ENCODE measurements around the gene PSMD9.
"Not testable (repeated sequence)": the region's sequence is repeated elsewhere in the genome, so short reads cannot be mapped to it uniquely, and the experiment has no call there.

Gene PSMD9

GRCh38 chr12:121873216-121873569 lies 15.4 kb upstream of the PSMD9 start:
- DNase-seq (ENCODE audit: low spot score): no peak

- no peak for DNase-seq (ENCODE audit: low spot score)
Observed at GRCh38 chr12:121874071-121874470, 14.5 kb upstream of the PSMD9 start.

GRCh38 chr12:121875582-121875981 lies 13.0 kb upstream of the PSMD9 start:
- DNase-seq (ENCODE audit: low spot score): no peak

- DNase-seq (ENCODE audit: low spot score): not testable (repeated sequence)
Observed at GRCh38 chr12:121876080-121876447, 12.5 kb upstream of the PSMD9 start.

GRCh38 chr12:121883315-121883660 lies 5.3 kb upstream of the PSMD9 start:
- DNase-seq (ENCODE audit: low spot score): no peak

GRCh38 chr12:121885129-121885528 lies 3.5 kb upstream of the PSMD9 start:
- DNase-seq (ENCODE audit: low spot score): not testable (repeated sequence)

GRCh38 chr12:121888083-121888477 lies 510 bp upstream of the PSMD9 start:
- no peak for DNase-seq (ENCODE audit: low spot score)

- no peak for DNase-seq (ENCODE audit: low spot score)
Observed at GRCh38 chr12:121889274-121889624, 659 bp downstream of the PSMD9 start.

GRCh38 chr12:121889661-121890060 lies 1.1 kb downstream of the PSMD9 start:
- DNase-seq (ENCODE audit: low spot score): not testable (repeated sequence)

GRCh38 chr12:121892673-121893561 lies 4.3 kb downstream of the PSMD9 start:
- DNase-seq (ENCODE audit: low spot score): no peak

GRCh38 chr12:121893961-121894460 lies 5.4 kb downstream of the PSMD9 start:
- DNase-seq (ENCODE audit: low spot score): peak; percentile 15

- DNase-seq (ENCODE audit: low spot score): no peak
Observed at GRCh38 chr12:121894633-121895032, 6.0 kb downstream of the PSMD9 start.

GRCh38 chr12:121898287-121898686 lies 9.7 kb downstream of the PSMD9 start:
- DNase-seq (ENCODE audit: low spot score): no peak

- no peak for DNase-seq (ENCODE audit: low spot score)
Observed at GRCh38 chr12:121899590-121899989, 11.0 kb downstream of the PSMD9 start.

GRCh38 chr12:121903202-121903601 lies 14.6 kb downstream of the PSMD9 start:
- no peak for DNase-seq (ENCODE audit: low spot score)

GRCh38 chr12:121905746-121906145 lies 17.2 kb downstream of the PSMD9 start:
- no peak for DNase-seq (ENCODE audit: low spot score)

GRCh38 chr12:121908702-121909101 lies 20.1 kb downstream of the PSMD9 start:
- DNase-seq (ENCODE audit: low spot score): no peak

GRCh38 chr12:121911824-121912585 lies 23.4 kb downstream of the PSMD9 start:
- DNase-seq (ENCODE audit: low spot score): no peak

GRCh38 chr12:121915841-121916321 lies 27.3 kb downstream of the PSMD9 start:
- no peak for DNase-seq (ENCODE audit: low spot score)

GRCh38 chr12:121916719-121917118 lies 28.1 kb downstream of the PSMD9 start:
- DNase-seq (ENCODE audit: low spot score): no peak

- peak; percentile 97 for DNase-seq (ENCODE audit: low spot score)
Observed at GRCh38 chr12:121917950-121918678, 29.5 kb downstream of the PSMD9 start, which contains the start of gene CFAP251. Gene CFAP251, plus strand, starts transcription at chr12:121918592. Its CDS starts 2,714 bp downstream, at chr12:121921306.

GRCh38 chr12:121918679-121919038 lies 30.1 kb downstream of the PSMD9 start:
- DNase-seq (ENCODE audit: low spot score): no peak
